ENCODE measurements around the gene SREBF2. TPM values are rescaled to one million over a fixed set of nuclear protein-coding genes. Genes with fewer than 3 reads are reported as not detected.

Gene SREBF2
- total and polyA plus RNA-seq, 8 donors, result 12.2 to 159 (median 48.3) TPM

- H3K4me1 ChIP-seq, result peaks cover 34 to 61% (median 53%) of the 10 kb centered on the region in 4 donors
- TF ChIP-seq EP300 (IDR thresholded peaks at IDR 0.05), result no peak
- intact Hi-C loops (cut with DNase I; ENCODE audit: low total_unique reads), result no loop called here
These were observed 80.3 kb downstream of the SREBF2 start for GRCh38 chr22:41913040-41913719.

GRCh38 chr22:41913842-41914534 lies 81.1 kb downstream of the SREBF2 start:
- H3K9me3 ChIP-seq, result no peaks in the 10 kb centered on the region
- H3K4me3 ChIP-seq, result peak overlapping the region in 2 of 4 donors; percentile 16 to 47
- intact Hi-C loops (cut with DNase I; ENCODE audit: low total_unique reads), result no loop called here
- H3K27me3 ChIP-seq, result peaks cover 13 to 100% (median 87%) of the 10 kb centered on the region in 3 donors
- 2 to 11% (median 4%) methylated on average over 14 to 79 of the region's 79 CpGs for WGBS, 5 donors
- DNase-seq, result no peak
- no peaks in the 10 kb centered on the region for H3K36me3 ChIP-seq
- H3K4me1 ChIP-seq, result peaks cover 35 to 61% (median 52%) of the 10 kb centered on the region in 4 donors
- H3K27ac ChIP-seq, result no peak overlapping the region
- no peak for TF ChIP-seq CTCF (IDR thresholded peaks at IDR 0.05)

More at GRCh38 chr22:41913040-41913719, 80.3 kb downstream of the SREBF2 start:
- no peak for DNase-seq
- Histone ChIP-seq H3K27me3 (peaks cover 13 to 96% (median 84%) of the 10 kb centered on the region in 3 donors), H3K36me3 (no peaks in the 10 kb centered on the region), H3K4me3 (peak overlapping the region in 1 of 4 donors; percentile 16), H3K27ac (no peak overlapping the region), H3K9me3 (no peaks in the 10 kb centered on the region)
- 66 to 75% (median 72%) methylated on average over 9 to 11 of the region's 11 CpGs for WGBS, 5 donors

- Histone ChIP-seq H3K27ac (no peak overlapping the region), H3K9me3 (no peaks in the 10 kb centered on the region), H3K36me3 (no peaks in the 10 kb centered on the region), H3K27me3 (peaks cover 13 to 100% (median 90%) of the 10 kb centered on the region in 3 donors), H3K4me1 (peaks cover 40 to 61% (median 53%) of the 10 kb centered on the region in 4 donors), H3K4me3 (peak overlapping the region; percentile 43 to 61 (median 46))
- intact Hi-C loops (cut with DNase I; ENCODE audit: low total_unique reads), result no loop called here
- TF ChIP-seq CTCF (IDR thresholded peaks at IDR 0.05) (no peak), POLR2AphosphoS5 (IDR thresholded peaks at IDR 0.05) (no peak), POLR2A (IDR thresholded peaks at IDR 0.05) (no peak), EP300 (IDR thresholded peaks at IDR 0.05) (no peak)
- no peak for DNase-seq
- 0 to 2% (median 1%) methylated on average over 28 to 67 of the region's 67 CpGs; no CpG with 5 or more reads in 1 of the 5 donors for WGBS, 5 donors
These were observed 81.7 kb downstream of the SREBF2 start for GRCh38 chr22:41914611-41915034.

GRCh38 chr22:41915035-41915785 lies 82.3 kb downstream of the SREBF2 start, which contains the start of gene SHISA8:
Gene SHISA8 (minus strand): TSS chr22:41915074. CDS start chr22:41914667, 407 bp downstream.
- DNase-seq, result peak; percentile 67 to 91
- no peaks in the 10 kb centered on the region for H3K9me3 ChIP-seq
- H3K27ac ChIP-seq, result no peak within 1 kb of the TSS
- peaks cover 35 to 61% (median 53%) of the 10 kb centered on the region in 4 donors for H3K4me1 ChIP-seq
- intact Hi-C loops (cut with DNase I; ENCODE audit: low total_unique reads), result no loop called here
- H3K4me3 ChIP-seq, result peak within 1 kb of the TSS; percentile 43 to 61 (median 46)
- TF ChIP-seq POLR2A (IDR thresholded peaks at IDR 0.05), result no peak
- TF ChIP-seq EP300 (IDR thresholded peaks at IDR 0.05), result no peak
- no peak for TF ChIP-seq CTCF (IDR thresholded peaks at IDR 0.05)
- TF ChIP-seq POLR2AphosphoS5 (IDR thresholded peaks at IDR 0.05), result no peak
- H3K27me3 ChIP-seq, result peaks cover 13 to 100% (median 90%) of the 10 kb centered on the region in 3 donors
- WGBS, 5 donors, result 8 to 13% (median 11%) methylated on average over 30 to 63 of the region's 63 CpGs
- H3K36me3 ChIP-seq, result no peaks in the 10 kb centered on the region
